ENCODE data around the gene ZNF664.
"Not testable (repeated sequence)": the region's sequence is repeated elsewhere in the genome, so short reads cannot be mapped to it uniquely, and the experiment has no call there.

Gene ZNF664

GRCh38 chr12:123939716-123940626 lies 33.0 kb upstream of the ZNF664 start:
- DNase-seq (ENCODE audit: low read depth, low spot score) = no peak
- H3K4me3 ChIP-seq (ENCODE audit: low read length) = no peak overlapping the region

- DNase-seq (ENCODE audit: low read depth, low spot score) = no peak
- H3K4me3 ChIP-seq (ENCODE audit: low read length) = no peak overlapping the region
Observed at GRCh38 chr12:123940627-123940966, 32.4 kb upstream of the ZNF664 start.

GRCh38 chr12:123941000-123941399 lies 32.0 kb upstream of the ZNF664 start:
- DNase-seq (ENCODE audit: low read depth, low spot score) = no peak

GRCh38 chr12:123941624-123942237 lies 31.3 kb upstream of the ZNF664 start:
- no peak for DNase-seq (ENCODE audit: low read depth, low spot score)
- no peak overlapping the region for H3K4me3 ChIP-seq (ENCODE audit: low read length)

More at GRCh38 chr12:123941000-123941399, 32.0 kb upstream of the ZNF664 start:
- H3K4me3 ChIP-seq (ENCODE audit: low read length) = no peak overlapping the region

GRCh38 chr12:123942238-123942653 lies 30.8 kb upstream of the ZNF664 start:
- H3K4me3 ChIP-seq (ENCODE audit: low read length) = no peak overlapping the region
- no peak for DNase-seq (ENCODE audit: low read depth, low spot score)

GRCh38 chr12:123942911-123943648 lies 29.9 kb upstream of the ZNF664 start:
- no peak overlapping the region for H3K4me3 ChIP-seq (ENCODE audit: low read length)
- no peak for DNase-seq (ENCODE audit: low read depth, low spot score)

- DNase-seq (ENCODE audit: low read depth, low spot score) = no peak
Observed at GRCh38 chr12:123943816-123944215, 29.2 kb upstream of the ZNF664 start.

GRCh38 chr12:123944696-123945095 lies 28.3 kb upstream of the ZNF664 start:
- no peak for DNase-seq (ENCODE audit: low read depth, low spot score)
- peak overlapping the region; percentile 27 for H3K4me3 ChIP-seq (ENCODE audit: low read length)

More at GRCh38 chr12:123943816-123944215, 29.2 kb upstream of the ZNF664 start:
- no peak overlapping the region for H3K4me3 ChIP-seq (ENCODE audit: low read length)

GRCh38 chr12:123945287-123946151 lies 27.5 kb upstream of the ZNF664 start:
- H3K4me3 ChIP-seq (ENCODE audit: low read length) = no peak overlapping the region
- DNase-seq (ENCODE audit: low read depth, low spot score) = no peak

GRCh38 chr12:123946152-123946515 lies 26.9 kb upstream of the ZNF664 start:
- no peak for DNase-seq (ENCODE audit: low read depth, low spot score)
- no peak overlapping the region for H3K4me3 ChIP-seq (ENCODE audit: low read length)

GRCh38 chr12:123946516-123947505 lies 26.2 kb upstream of the ZNF664 start:
- not testable (repeated sequence) for H3K4me3 ChIP-seq (ENCODE audit: low read length); DNase-seq (ENCODE audit: low read depth, low spot score)

- DNase-seq (ENCODE audit: low read depth, low spot score); H3K4me3 ChIP-seq (ENCODE audit: low read length): not testable (repeated sequence)
Observed at GRCh38 chr12:123947531-123947930, 25.5 kb upstream of the ZNF664 start.

- H3K4me3 ChIP-seq (ENCODE audit: low read length) = no peak overlapping the region
- no peak for DNase-seq (ENCODE audit: low read depth, low spot score)
Observed at GRCh38 chr12:123948401-123948795, 24.6 kb upstream of the ZNF664 start.

GRCh38 chr12:123948796-123949769 lies 23.9 kb upstream of the ZNF664 start:
- no peak for DNase-seq (ENCODE audit: low read depth, low spot score)
- H3K4me3 ChIP-seq (ENCODE audit: low read length) = no peak overlapping the region

- DNase-seq (ENCODE audit: low read depth, low spot score) = no peak
- H3K4me3 ChIP-seq (ENCODE audit: low read length) = no peak overlapping the region
Observed at GRCh38 chr12:123949770-123950165, 23.2 kb upstream of the ZNF664 start.

- DNase-seq (ENCODE audit: low read depth, low spot score) = no peak
- no peak overlapping the region for H3K4me3 ChIP-seq (ENCODE audit: low read length)
Observed at GRCh38 chr12:123950476-123951349, 22.3 kb upstream of the ZNF664 start.

All from Jurkat, Clone E6-1 (cell line).